Activated T-cell treated with anti-CD3 and anti-CD28 coated beads for 1 hour (primary cell): Measurements from ENCODE around the gene TMEM170A.
A peak's percentile ranks its signal among the peaks of the same experiment; 100 is the strongest.
"Not testable (repeated sequence)": the region's sequence is repeated elsewhere in the genome, so short reads cannot be mapped to it uniquely, and the experiment has no call there.

Experiments
- DNase-seq: peaks from one replicate; pipeline ENCODE4 v3.0.0-alpha.2; 2020; ENCODE audit warnings: low read depth

TMEM170A gene

GRCh38 chr16:75464122-75464918 is at the start of gene TMEM170A:
TMEM170A (minus strand) TSS chr16:75464689; CDS start chr16:75464600, 89 bp downstream.
- peak; percentile 99 for DNase-seq

- no peak for DNase-seq
Measured at GRCh38 chr16:75506574-75506973, 42.1 kb upstream of the TMEM170A start.

- no peak for DNase-seq
Measured at GRCh38 chr16:75506107-75506506, 41.6 kb upstream of the TMEM170A start.

GRCh38 chr16:75503801-75504200 is 39.3 kb upstream of the TMEM170A start:
- DNase-seq: no peak

GRCh38 chr16:75502916-75503605 is 38.6 kb upstream of the TMEM170A start:
- no peak for DNase-seq

- not testable (repeated sequence) for DNase-seq
Measured at GRCh38 chr16:75501820-75502219, 37.3 kb upstream of the TMEM170A start.

GRCh38 chr16:75501359-75501758 is 36.9 kb upstream of the TMEM170A start:
- DNase-seq: no peak

- DNase-seq: not testable (repeated sequence)
Measured at GRCh38 chr16:75498605-75499322, 34.3 kb upstream of the TMEM170A start.

- DNase-seq: no peak
Measured at GRCh38 chr16:75497558-75497957, 33.1 kb upstream of the TMEM170A start.

- no peak for DNase-seq
Measured at GRCh38 chr16:75495076-75495674, 30.7 kb upstream of the TMEM170A start, which contains the start of gene CHST6. CHST6 (minus strand) TSS chr16:75495441; CDS start chr16:75479828, 15,613 bp downstream.

- DNase-seq: no peak
Measured at GRCh38 chr16:75494661-75495075, 30.2 kb upstream of the TMEM170A start.

- DNase-seq: no peak
Measured at GRCh38 chr16:75494184-75494583, 29.7 kb upstream of the TMEM170A start.

- no peak for DNase-seq
Measured at GRCh38 chr16:75491876-75492275, 27.4 kb upstream of the TMEM170A start.

- no peak for DNase-seq
Measured at GRCh38 chr16:75488322-75488721, 23.8 kb upstream of the TMEM170A start.

- DNase-seq: no peak
Measured at GRCh38 chr16:75486676-75487313, 22.3 kb upstream of the TMEM170A start.

- no peak for DNase-seq
Measured at GRCh38 chr16:75486014-75486675, 21.7 kb upstream of the TMEM170A start.

- no peak for DNase-seq
Measured at GRCh38 chr16:75485230-75486013, 20.9 kb upstream of the TMEM170A start.

GRCh38 chr16:75483222-75483621 is 18.7 kb upstream of the TMEM170A start:
- DNase-seq: no peak

- DNase-seq: no peak
Measured at GRCh38 chr16:75482434-75483205, 18.1 kb upstream of the TMEM170A start.
